Upper lobe of right lung (tissue), 1 donor: Measurements from ENCODE around the gene SMIM43. TPM values are rescaled to one million over a fixed set of nuclear protein-coding genes. Genes with fewer than 3 reads are reported as not detected.

ENCODE experiments used
- ATAC-seq: fragments of 200-7000 bp; cut with Tn5 transposase; one replicate; pipeline ENCODE4 v1.9.1; 2020; ENCODE audit warnings: mild to moderate bottlenecking, moderate library complexity
- DNase-seq: peaks from one replicate; pipeline ENCODE4 v3.0.0-alpha.2; 2020
- H3K27ac ChIP-seq: fragments of 200-600 bp; one replicate; pipeline ENCODE4 v1.8.0; 2022
- H3K27me3 ChIP-seq: fragments of 200-600 bp; one replicate; pipeline ENCODE4 v1.8.0; 2022; ENCODE audit warnings: mild to moderate bottlenecking
- H3K36me3 ChIP-seq: fragments of 200-600 bp; one replicate; pipeline ENCODE4 v1.8.0; 2022
- H3K4me1 ChIP-seq: fragments of 200-600 bp; one replicate; pipeline ENCODE4 v1.8.0; 2022
- H3K4me3 ChIP-seq: fragments of 200-600 bp; one replicate; pipeline ENCODE4 v1.8.0; 2022; ENCODE audit warnings: mild to moderate bottlenecking
- H3K9me3 ChIP-seq: fragments of 200-600 bp; one replicate; pipeline ENCODE4 v1.8.0; 2022
- intact Hi-C: fragments of 100-400 bp; cut with DNase I; formaldehyde crosslinking; loops from one replicate; pipeline ENCODE4 v1.11.0; 2022
- total RNA-seq: library from RNA; stranded (reverse); fragmentation: NEBNext Ultra II Directional; extraction: Animal tissue kit (Norgen Biotek cat#: 25700); gene quantifications from one replicate; pipeline ENCODE4 v1.2.1, GENCODE V29; 2021
- TF ChIP-seq, protein P1 (sequence below): fragments of 200-600 bp; IDR thresholded peaks from one replicate; pipeline ENCODE4 v1.8.0; 2022; ENCODE audit warnings: antibody characterized with exemption
- donor health status: DM: no; HTN: yes; CAD: no; lungs with severe emphysema.

SMIM43 gene
- total RNA-seq, 1 donor from 2014 or later = not detected

DNA sequence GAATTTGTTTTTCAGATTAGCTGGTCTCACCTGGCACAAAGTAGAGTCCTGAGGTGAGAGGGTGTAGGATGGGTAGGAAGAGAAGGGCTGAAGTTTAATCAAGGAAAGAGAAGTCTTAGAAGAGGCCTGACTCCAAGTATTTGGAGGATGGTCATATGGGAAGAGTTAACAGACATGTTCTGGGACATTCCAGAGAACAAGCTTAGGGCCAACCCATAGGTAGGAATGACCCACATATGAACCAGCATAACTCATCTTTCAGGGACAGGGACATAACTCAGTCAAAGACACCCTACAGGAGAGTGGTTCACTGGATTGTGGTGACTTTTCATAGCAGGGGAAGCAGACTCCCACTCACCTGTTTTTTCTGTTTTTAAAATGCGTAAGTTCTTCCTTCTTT is 40.3 kb downstream of the SMIM43 start:
- intact Hi-C loops = no loop called here
- no peak overlapping the region for H3K27ac ChIP-seq
- no peak for DNase-seq

DNA sequence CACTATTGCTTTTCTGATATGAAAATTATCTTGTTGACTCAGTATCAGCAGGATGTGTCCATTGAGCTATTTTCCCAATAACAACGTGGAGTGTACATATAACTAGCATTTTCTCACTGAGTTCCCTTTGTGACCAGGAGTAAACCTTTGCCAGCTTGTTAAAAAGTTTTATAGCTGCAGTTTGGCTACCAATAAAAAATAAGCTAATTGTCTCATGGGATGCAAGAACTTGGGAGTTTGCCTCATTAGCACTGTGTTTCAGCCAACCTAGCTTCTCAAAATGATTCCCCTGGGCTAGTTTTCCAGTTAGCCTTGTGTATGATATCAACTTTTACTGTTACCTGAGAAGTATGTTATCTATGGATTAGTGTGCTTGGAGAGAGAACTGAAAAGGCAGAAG is 43.3 kb downstream of the SMIM43 start:
- H3K27me3 ChIP-seq = no peaks in the 10 kb centered on the region
- H3K4me3 ChIP-seq = no peak overlapping the region
- TF ChIP-seq, protein P1, sequence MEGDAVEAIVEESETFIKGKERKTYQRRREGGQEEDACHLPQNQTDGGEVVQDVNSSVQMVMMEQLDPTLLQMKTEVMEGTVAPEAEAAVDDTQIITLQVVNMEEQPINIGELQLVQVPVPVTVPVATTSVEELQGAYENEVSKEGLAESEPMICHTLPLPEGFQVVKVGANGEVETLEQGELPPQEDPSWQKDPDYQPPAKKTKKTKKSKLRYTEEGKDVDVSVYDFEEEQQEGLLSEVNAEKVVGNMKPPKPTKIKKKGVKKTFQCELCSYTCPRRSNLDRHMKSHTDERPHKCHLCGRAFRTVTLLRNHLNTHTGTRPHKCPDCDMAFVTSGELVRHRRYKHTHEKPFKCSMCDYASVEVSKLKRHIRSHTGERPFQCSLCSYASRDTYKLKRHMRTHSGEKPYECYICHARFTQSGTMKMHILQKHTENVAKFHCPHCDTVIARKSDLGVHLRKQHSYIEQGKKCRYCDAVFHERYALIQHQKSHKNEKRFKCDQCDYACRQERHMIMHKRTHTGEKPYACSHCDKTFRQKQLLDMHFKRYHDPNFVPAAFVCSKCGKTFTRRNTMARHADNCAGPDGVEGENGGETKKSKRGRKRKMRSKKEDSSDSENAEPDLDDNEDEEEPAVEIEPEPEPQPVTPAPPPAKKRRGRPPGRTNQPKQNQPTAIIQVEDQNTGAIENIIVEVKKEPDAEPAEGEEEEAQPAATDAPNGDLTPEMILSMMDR = no peak
- no peaks in the 10 kb centered on the region for H3K9me3 ChIP-seq
- ATAC-seq (no peak), DNase-seq (no peak)
- intact Hi-C loops = no loop called here
- no peaks in the 10 kb centered on the region for H3K4me1 ChIP-seq
- no peak overlapping the region for H3K27ac ChIP-seq
- H3K36me3 ChIP-seq = no peaks in the 10 kb centered on the region

More for the DNA sequence above, 40.3 kb downstream of the SMIM43 start:
- Histone ChIP-seq H3K4me3 (no peak overlapping the region), H3K9me3 (no peaks in the 10 kb centered on the region), H3K4me1 (no peaks in the 10 kb centered on the region), H3K27me3 (no peaks in the 10 kb centered on the region), H3K36me3 (no peaks in the 10 kb centered on the region)
- no peak for ATAC-seq
- TF ChIP-seq, protein P1 = no peak

DNA sequence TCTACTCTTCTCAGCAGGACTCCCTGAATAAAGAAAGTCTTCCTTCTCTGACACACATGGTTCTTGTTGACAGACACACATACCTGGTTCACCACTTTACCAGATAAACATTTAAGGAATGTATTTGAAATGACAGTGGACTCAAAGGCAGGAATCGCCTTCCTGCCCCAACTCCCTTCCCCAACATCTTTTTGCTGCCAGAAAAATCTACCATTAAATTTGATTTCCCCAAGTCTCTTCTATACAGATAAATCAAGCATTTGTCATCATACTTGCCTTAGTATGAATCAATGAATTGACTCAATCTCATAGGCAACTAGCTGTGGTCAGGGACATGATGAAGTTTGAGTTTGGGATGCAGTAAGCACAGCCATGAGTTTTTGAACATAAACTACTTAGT is 44.9 kb downstream of the SMIM43 start:
- H3K9me3 ChIP-seq = no peaks in the 10 kb centered on the region
- intact Hi-C loops = no loop called here
- no peak overlapping the region for H3K27ac ChIP-seq
- no peak for ATAC-seq
- H3K36me3 ChIP-seq = no peaks in the 10 kb centered on the region
- H3K27me3 ChIP-seq = no peaks in the 10 kb centered on the region
- no peaks in the 10 kb centered on the region for H3K4me1 ChIP-seq
- TF ChIP-seq, protein P1 = no peak
- DNase-seq = no peak
- H3K4me3 ChIP-seq = no peak overlapping the region

DNA sequence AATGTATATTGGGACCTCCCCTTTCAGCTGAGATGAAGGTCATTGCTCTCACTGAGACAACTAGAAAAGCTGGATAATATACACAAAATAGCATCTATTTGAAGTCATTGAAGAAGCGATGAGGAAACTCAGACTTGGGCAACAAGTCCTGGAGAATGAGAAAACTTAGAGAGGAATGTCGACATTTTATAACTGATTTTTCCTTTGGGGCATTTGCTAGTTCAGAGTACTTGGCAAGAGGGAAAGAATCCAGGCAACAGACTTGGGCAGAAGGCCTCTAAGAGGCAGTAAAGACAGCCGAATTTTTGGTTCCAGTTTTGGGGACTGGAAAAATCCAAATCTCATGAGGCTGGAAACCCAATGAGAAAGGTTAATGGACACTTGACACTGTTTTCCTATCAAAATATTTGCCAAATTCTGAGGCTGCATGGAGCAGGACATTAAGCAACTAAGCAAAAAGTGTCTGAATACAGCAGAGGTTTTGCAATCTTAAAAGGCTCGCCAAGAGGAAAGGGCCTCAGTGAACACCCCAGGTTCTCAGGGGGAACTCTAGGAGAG is 47.2 kb downstream of the SMIM43 start:
- intact Hi-C loops = no loop called here
- H3K36me3 ChIP-seq = no peaks in the 10 kb centered on the region
- no peak overlapping the region for H3K27ac ChIP-seq
- no peaks in the 10 kb centered on the region for H3K4me1 ChIP-seq
- TF ChIP-seq, protein P1 = no peak
- ATAC-seq (peak; percentile 79), DNase-seq (no peak)
- no peak overlapping the region for H3K4me3 ChIP-seq
- no peaks in the 10 kb centered on the region for H3K9me3 ChIP-seq
- no peaks in the 10 kb centered on the region for H3K27me3 ChIP-seq

DNA sequence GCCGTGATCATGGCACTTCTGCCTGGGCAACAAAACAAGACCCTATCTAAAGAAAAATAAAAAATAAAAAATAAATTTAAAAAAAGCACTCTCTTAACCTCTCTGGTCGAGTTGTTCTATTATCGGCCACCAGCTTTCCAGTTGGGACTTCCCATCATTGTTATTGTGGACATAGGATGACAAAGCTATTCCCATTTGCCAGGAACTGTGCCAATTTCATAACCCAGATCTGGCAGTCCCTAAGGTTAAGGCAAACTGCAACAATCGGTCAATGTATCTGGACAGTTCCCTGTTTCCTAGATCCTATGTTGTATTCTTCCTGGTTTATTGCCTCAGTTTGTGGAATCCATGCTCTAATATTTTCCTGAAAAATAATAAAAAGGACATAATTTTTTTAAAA is 50.4 kb downstream of the SMIM43 start:
- H3K36me3 ChIP-seq = no peaks in the 10 kb centered on the region
- TF ChIP-seq, protein P1 = no peak
- no peaks in the 10 kb centered on the region for H3K9me3 ChIP-seq
- intact Hi-C loops = no loop called here
- H3K27ac ChIP-seq = no peak overlapping the region
- peaks cover 5% of the 10 kb centered on the region for H3K4me1 ChIP-seq
- DNase-seq = no peak
- no peaks in the 10 kb centered on the region for H3K27me3 ChIP-seq
- no peak for ATAC-seq
- no peak overlapping the region for H3K4me3 ChIP-seq

DNA sequence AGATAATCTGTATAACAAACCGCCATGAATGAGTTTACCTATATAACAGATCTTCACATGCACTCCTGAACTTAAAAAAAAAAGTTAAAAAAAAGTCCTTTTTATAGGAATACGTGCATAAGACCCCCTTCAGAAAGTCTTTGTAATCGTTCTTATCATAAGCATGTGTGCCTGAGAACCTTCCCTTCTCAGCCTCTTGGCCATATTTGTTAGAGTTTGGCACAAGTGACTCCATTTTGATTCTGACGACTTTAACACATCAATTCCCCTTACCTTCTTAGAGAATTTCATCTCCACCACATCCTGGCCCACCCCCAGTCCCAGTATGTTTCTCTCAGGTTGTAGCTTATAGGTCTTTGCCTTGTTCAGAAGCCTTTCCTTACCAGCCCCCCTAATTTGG is 52.2 kb downstream of the SMIM43 start:
- ATAC-seq (no peak), DNase-seq (no peak)
- peaks cover 5% of the 10 kb centered on the region for H3K4me1 ChIP-seq
- H3K27ac ChIP-seq = no peak overlapping the region
- no peak overlapping the region for H3K4me3 ChIP-seq
- TF ChIP-seq, protein P1 = no peak
- H3K27me3 ChIP-seq = no peaks in the 10 kb centered on the region
- H3K9me3 ChIP-seq = no peaks in the 10 kb centered on the region
- H3K36me3 ChIP-seq = no peaks in the 10 kb centered on the region
- intact Hi-C loops = no loop called here
